GM21576 (cell line): ENCODE measurements around the gene GPER1.
"Not testable (repeated sequence)": the region's sequence is repeated elsewhere in the genome, so short reads cannot be mapped to it uniquely, and the experiment has no call there.

Experiments used
- ATAC-seq: cut with Tn5 transposase; IDR thresholded peaks from one replicate; pipeline ENCODE4 v1.9.1; 2021; ENCODE audit warnings: mild to moderate bottlenecking, moderate library complexity; ENCODE audit not compliant: unreplicated experiment

GPER1 gene

DNA sequence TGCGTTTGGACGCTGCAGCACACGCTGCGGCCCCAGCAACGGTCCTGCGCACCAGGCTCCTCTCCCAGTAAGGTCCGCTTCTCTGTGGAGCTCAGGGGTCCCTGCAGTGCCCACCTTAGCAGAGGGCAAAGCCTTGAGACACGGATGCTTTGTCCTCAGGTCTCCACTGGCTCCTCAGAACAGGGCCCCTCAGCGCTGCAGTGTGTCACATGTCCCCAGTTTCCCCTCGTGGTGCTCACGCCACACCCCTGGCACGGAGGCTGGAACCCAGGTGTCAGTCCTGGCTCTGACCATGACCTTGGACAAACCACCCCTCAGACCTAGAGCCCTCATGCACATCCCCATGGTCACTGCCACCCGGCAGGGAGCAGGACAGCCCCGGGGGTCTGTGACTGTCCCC is 19.9 kb upstream of the GPER1 start:
- no peak for ATAC-seq

DNA sequence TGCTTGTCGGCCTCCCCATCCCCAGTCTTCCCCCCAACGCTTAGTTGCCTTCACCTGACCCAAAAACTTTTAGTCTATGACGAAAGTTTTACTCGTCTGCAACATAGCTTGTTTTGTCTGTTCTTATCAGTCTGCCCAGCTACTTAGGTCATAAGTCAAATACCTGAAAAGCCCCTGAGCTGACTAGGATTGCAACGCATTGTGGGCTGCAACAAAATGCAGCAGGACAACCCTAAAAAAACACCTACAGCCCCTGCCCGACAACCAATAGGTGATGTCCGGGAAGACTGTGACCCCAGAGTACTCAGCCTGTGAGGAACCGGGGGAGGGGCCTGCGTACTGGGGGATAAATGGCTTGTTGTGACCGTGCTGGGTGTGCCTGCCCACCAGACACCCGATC is 19.3 kb upstream of the GPER1 start:
- no peak for ATAC-seq

- ATAC-seq, result no peak
Observed at GRCh38 chr7:1070544-1071011, 17.3 kb upstream of the GPER1 start.

DNA sequence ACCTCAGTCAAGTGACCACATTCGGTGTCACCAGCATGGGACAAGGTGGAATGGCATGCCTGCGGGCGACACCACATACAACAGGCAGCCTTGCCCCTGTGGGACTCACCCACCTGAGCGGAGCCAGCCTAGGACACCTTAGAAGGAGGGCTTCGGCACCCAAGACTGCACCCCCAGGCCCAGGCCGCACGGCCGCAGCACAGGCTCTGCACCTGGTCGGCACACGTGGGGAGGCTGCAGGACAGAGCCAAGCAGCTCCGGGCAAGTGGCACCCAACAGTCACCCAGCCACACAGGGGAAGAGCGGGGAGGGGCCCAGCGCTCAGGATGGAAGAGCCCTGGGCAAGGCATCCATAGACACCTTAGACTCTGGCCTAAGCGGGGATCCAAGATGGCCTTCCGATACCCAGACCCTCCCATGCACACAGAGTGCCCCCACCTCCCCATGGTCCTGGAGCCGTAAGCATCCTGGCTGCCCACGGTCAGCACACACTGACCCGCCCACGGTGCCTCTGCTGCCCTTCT is 16.1 kb upstream of the GPER1 start:
- ATAC-seq, result no peak

- no peak for ATAC-seq
Observed at GRCh38 chr7:1073142-1073977, 14.6 kb upstream of the GPER1 start.

GRCh38 chr7:1074018-1074417 is 13.9 kb upstream of the GPER1 start:
- not testable (repeated sequence) for ATAC-seq

- no peak for ATAC-seq
Observed at GRCh38 chr7:1074593-1075431, 13.1 kb upstream of the GPER1 start.

GRCh38 chr7:1076184-1077072 is 11.5 kb upstream of the GPER1 start:
- ATAC-seq, result no peak

DNA sequence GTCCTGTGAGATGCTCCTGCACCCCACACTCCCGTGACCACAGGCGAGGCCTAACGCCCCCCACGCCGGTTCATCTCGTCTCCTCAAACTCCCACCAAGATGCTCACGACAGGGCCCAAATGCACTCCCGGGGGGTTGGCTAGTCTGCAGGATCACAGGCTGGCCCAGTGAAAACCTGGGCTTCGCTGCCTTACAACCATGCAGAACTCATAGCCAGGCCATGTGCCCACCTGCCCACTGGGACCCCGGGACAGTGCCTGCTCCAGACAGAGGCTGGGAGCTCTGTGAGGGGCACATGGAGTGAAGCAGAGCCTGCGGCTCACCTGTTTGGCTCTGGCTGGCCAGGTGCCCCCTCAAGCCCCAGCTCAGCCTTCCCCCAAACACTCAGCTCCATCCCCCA is 9.4 kb upstream of the GPER1 start:
- no peak for ATAC-seq

- ATAC-seq, result no peak
Observed at GRCh38 chr7:1078985-1079384, 8.9 kb upstream of the GPER1 start.

- no peak for ATAC-seq
Observed at GRCh38 chr7:1079546-1079945, 8.4 kb upstream of the GPER1 start.

DNA sequence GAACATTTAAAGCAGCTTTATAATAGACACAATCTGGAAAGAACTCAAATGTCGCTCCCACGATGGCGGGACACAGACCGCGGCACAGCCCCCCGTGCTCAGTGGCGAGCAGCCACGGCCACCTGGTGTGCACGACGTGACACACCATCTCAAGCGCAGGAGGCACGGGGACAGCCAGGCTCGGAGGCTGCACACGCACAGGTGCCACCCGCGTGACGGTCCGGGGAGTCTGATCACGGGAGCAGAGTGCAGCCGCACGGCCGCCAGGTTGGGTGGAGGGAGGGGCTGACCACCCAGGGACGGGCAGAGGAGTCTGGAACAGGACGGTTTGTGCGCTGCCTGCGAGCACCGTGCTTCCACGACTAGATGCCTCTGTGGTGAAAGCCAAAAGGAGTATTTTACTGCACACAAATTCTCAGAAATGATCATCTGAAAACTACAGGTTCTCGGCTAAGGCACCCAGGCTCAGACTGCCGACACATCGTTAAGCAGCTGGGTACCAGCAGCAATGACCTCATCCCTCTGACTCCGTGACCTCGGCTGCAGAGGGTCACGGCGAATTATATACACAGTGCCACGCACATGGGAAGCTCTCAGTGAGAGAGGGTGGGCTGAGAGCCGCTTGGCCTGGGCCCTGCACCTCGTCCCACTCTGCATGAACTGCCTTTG is 7.5 kb upstream of the GPER1 start:
- ATAC-seq, result no peak

DNA sequence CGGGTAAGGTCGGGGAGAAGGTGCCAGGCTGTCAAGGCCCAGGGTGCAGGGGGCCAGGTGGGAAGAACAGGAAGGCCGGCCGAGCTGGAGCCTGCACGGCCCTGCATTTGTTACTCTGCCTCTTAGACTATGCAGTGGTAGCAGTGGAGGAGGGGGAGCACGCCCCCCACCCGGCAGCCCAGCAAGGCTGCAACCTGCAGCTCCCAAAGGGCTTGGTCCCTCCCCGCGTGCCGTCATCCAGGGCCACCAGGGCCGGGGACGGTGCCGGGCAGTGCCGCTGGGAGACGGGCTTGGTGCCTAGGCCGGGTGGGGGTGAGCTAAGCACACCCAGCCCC is 7.0 kb upstream of the GPER1 start:
- no peak for ATAC-seq

- no peak for ATAC-seq
Observed at GRCh38 chr7:1081336-1081735, 6.6 kb upstream of the GPER1 start.

DNA sequence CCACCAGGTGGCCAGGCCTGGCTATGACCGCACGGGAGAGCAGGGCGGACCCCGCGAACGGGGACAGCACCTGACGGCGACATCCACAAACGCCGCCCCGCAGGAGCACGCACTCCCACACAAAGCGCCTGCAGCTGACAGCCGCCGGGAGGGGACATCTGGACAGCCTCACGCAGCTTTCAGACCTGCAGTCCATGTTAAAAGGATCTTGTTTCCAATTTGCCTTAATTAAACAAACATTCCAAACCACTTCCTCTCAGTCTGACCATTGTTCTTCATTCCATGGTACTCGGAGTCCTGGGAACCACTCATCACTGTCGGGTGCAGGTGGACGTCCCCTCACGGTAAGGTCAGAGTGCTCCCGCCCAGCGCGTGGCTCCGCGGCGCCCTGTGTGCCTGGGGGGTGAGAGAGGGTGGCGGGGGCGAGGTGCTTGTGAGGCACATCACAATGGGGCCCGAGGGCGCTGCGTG is 5.9 kb upstream of the GPER1 start:
- no peak for ATAC-seq

DNA sequence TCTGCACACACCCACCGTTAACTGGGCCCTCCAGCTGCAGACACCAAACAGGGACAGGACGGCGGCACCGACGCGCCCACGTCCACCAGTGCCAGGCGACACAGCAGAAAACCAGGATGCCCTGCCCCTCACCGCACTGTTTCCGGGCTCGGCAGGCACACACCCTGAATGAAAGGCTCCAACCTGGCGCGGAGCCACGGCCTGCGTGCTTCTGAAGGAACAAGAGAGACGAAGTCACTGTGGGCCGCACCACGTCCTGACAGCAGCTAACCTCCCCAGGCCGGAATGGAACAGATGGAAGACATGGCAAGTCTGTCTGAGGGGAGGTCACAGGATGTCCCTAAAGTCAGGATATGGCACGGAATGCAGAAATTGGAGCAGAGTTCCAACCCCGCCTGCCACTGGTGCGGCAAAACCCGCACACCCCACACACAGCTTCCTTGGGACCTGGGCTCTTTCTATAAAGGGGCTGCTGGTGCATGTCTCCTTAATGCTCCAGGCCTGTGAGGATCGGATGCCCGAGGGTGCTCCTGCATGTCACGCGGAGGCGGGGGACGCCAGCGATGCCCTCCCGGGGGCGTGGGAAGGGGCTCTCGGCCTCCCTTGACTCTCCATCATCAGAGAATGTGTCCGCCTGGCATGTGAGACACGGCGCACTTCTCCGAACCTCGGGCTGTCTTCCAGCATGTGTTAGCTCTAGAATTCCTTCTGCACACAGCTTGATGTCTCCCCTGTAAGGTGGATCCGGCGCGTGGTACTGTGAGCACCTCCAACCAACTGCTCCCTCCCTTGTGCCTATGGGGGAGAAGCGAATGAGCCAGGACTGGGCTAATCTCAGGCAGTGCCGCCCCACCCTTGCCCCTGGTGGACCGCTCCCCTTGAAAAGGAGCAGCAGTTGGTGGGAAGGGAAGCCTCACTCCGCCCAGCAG is 3.9 kb upstream of the GPER1 start:
- ATAC-seq, result no peak

GRCh38 chr7:1085266-1085665 is 2.6 kb upstream of the GPER1 start:
- no peak for ATAC-seq

DNA sequence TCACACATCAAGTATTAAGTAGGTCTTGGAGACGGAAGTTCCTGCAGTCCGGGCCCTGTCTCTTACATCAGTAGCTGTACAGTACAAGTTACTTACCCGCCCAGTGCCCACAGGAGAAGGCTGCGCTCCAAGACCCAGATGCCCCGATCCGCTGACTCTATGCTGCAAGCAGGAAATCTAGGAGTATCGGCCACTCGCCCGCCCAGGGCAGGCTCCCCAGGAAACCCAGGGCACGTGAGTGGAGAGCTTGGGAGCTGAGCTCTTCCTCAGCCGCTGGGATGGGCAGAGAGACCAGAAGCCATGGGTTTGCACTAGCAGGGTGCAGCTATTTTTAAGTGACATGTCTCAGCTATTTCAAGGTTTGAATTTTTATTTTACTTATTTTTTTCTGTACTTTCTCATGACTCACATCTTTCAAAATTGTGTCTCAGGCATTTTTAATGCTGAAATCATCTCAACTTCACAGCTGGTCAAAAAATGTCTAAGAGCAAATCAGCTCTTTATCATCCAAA is 1.9 kb upstream of the GPER1 start:
- no peak for ATAC-seq
